ENCODE measurements around the gene CD40. TPM values are rescaled to one million over a fixed set of nuclear protein-coding genes. Genes with fewer than 3 reads are reported as not detected.

CD40 gene
- total RNA-seq, 1 experiment from 2014 or later = 0.10 TPM

GRCh38 chr20:46120136-46120535, 2.0 kb downstream of the CD40 start:
- no peak for DNase-seq (ENCODE audit: low spot score)
- in situ Hi-C loops (cut with HindIII; ENCODE audit: low sequenced_read_pairs) = no loop called here

- in situ Hi-C loops (cut with HindIII; ENCODE audit: low sequenced_read_pairs) = no loop called here
- no peak for DNase-seq (ENCODE audit: low spot score)
Observed at GRCh38 chr20:46121184-46121930, 3.2 kb downstream of the CD40 start.

GRCh38 chr20:46122071-46122470, 4.0 kb downstream of the CD40 start:
- no peak for DNase-seq (ENCODE audit: low spot score)
- in situ Hi-C loops (cut with HindIII; ENCODE audit: low sequenced_read_pairs) = no loop called here

GRCh38 chr20:46122516-46123481, 4.7 kb downstream of the CD40 start:
- DNase-seq (ENCODE audit: low spot score) = no peak

GRCh38 chr20:46123482-46124245, 5.5 kb downstream of the CD40 start:
- DNase-seq (ENCODE audit: low spot score) = no peak

More at GRCh38 chr20:46122516-46123481, 4.7 kb downstream of the CD40 start:
- in situ Hi-C loops (cut with HindIII; ENCODE audit: low sequenced_read_pairs) = no loop called here

GRCh38 chr20:46126440-46127056, 8.4 kb downstream of the CD40 start:
- in situ Hi-C loops (cut with HindIII; ENCODE audit: low sequenced_read_pairs) = no loop called here
- DNase-seq (ENCODE audit: low spot score) = no peak

More at GRCh38 chr20:46123482-46124245, 5.5 kb downstream of the CD40 start:
- in situ Hi-C loops (cut with HindIII; ENCODE audit: low sequenced_read_pairs) = no loop called here

- peak; percentile 59 for DNase-seq (ENCODE audit: low spot score)
- in situ Hi-C loops (cut with HindIII; ENCODE audit: low sequenced_read_pairs) = no loop called here
Observed at GRCh38 chr20:46127396-46128010, 9.4 kb downstream of the CD40 start.

GRCh38 chr20:46128310-46129151, 10.4 kb downstream of the CD40 start:
- DNase-seq (ENCODE audit: low spot score) = peak; percentile 60
- in situ Hi-C loops (cut with HindIII; ENCODE audit: low sequenced_read_pairs) = no loop called here

GRCh38 chr20:46129955-46130481, 11.9 kb downstream of the CD40 start:
- DNase-seq (ENCODE audit: low spot score) = peak; percentile 97
- in situ Hi-C loops (cut with HindIII; ENCODE audit: low sequenced_read_pairs) = no loop called here

- in situ Hi-C loops (cut with HindIII; ENCODE audit: low sequenced_read_pairs) = no loop called here
Observed at GRCh38 chr20:46130534-46130933, 12.4 kb downstream of the CD40 start.

GRCh38 chr20:46131396-46131795, 13.3 kb downstream of the CD40 start:
- in situ Hi-C loops (cut with HindIII; ENCODE audit: low sequenced_read_pairs) = no loop called here
- peak; percentile 24 for DNase-seq (ENCODE audit: low spot score)

More at GRCh38 chr20:46130534-46130933, 12.4 kb downstream of the CD40 start:
- DNase-seq (ENCODE audit: low spot score) = peak; percentile 80

GRCh38 chr20:46132705-46133120, 14.6 kb downstream of the CD40 start:
- in situ Hi-C loops (cut with HindIII; ENCODE audit: low sequenced_read_pairs) = no loop called here
- peak; percentile 85 for DNase-seq (ENCODE audit: low spot score)

GRCh38 chr20:46133886-46134654, 16.0 kb downstream of the CD40 start:
- DNase-seq (ENCODE audit: low spot score) = no peak
- in situ Hi-C loops (cut with HindIII; ENCODE audit: low sequenced_read_pairs) = no loop called here

- DNase-seq (ENCODE audit: low spot score) = no peak
- in situ Hi-C loops (cut with HindIII; ENCODE audit: low sequenced_read_pairs) = no loop called here
Observed at GRCh38 chr20:46134716-46135115, 16.6 kb downstream of the CD40 start.

- in situ Hi-C loops (cut with HindIII; ENCODE audit: low sequenced_read_pairs) = no loop called here
- DNase-seq (ENCODE audit: low spot score) = no peak
Observed at GRCh38 chr20:46135856-46136633, 17.9 kb downstream of the CD40 start.

GRCh38 chr20:46137816-46138215, 19.7 kb downstream of the CD40 start:
- in situ Hi-C loops (cut with HindIII; ENCODE audit: low sequenced_read_pairs) = no loop called here

More at GRCh38 chr20:46137816-46138215, 19.7 kb downstream of the CD40 start:
- no peak for DNase-seq (ENCODE audit: low spot score)

Data from G401 (cell line).